Lower leg skin (tissue), 4 donors: ENCODE results near the gene JMJD1C. TPM values are rescaled to one million over a fixed set of nuclear protein-coding genes. Genes with fewer than 3 reads are reported as not detected.

ENCODE experiments used
- DNase-seq, 2 donors: peaks; one replicate each; pipeline ENCODE4 v3.0.0-alpha.2; 2019; ENCODE audit warnings: low spot score in 2 of 2
- H3K4me3 ChIP-seq: fragments of 200-600 bp; sonication (generic); 2 replicates; pipeline ENCODE4 v1.5.1; 2017; ENCODE audit warnings: mild to moderate bottlenecking, low read depth; ENCODE audit not compliant: poor library complexity, severe bottlenecking
- CTCF ChIP-seq, 3 donors: fragments of 450-650 bp; IDR thresholded peaks; one replicate each; pipeline ENCODE4 v1.5.1; 2016; ENCODE audit warnings: antibody characterized with exemption in 3 of 3, mild to moderate bottlenecking in 3 of 3, moderate library complexity in 2 of 3
- POLR2A ChIP-seq, 2 donors: fragments of 450-650 bp; IDR thresholded peaks; one replicate each; pipeline ENCODE4 v1.6.1; 2016 to 2017; ENCODE audit warnings: antibody characterized with exemption in 2 of 2, mild to moderate bottlenecking in 1 of 2, moderate library complexity in 1 of 2
- WGBS, 2 donors: methylation state at CpG; one replicate each; pipeline ENCODE4 v1.1.5; 2018; 5-methylcytosine and 5-hydroxymethylcytosine counted together
- intact Hi-C: fragments of 100-400 bp; cut with DNase I; formaldehyde crosslinking; loops from one replicate; pipeline ENCODE4 v1.15.0; 2023; ENCODE audit warnings: low total_unique reads
- total RNA-seq, 4 donors: library from RNA; depleted of rRNA; stranded (reverse); fragments of >200 nt; gene quantifications; one replicate each; pipeline ENCODE4 v1.1.0, GENCODE V29; 2016

The JMJD1C gene
- total RNA-seq, 4 donors from 2014 or later = 82.0 to 92.5 (median 84.9) TPM

- intact Hi-C loops = no loop called here
- DNase-seq = no peak
- WGBS, 2 donors = 86 to 91% methylated on average over 5 of the region's 5 CpGs
- no peak for TF ChIP-seq CTCF (IDR thresholded peaks at IDR 0.05)
- TF ChIP-seq POLR2A (IDR thresholded peaks at IDR 0.05) = no peak
- H3K4me3 ChIP-seq = no peak overlapping the region
These were observed 40.3 kb downstream of the JMJD1C start for GRCh38 chr10:63425512-63425911.

- DNase-seq = no peak
- TF ChIP-seq POLR2A (IDR thresholded peaks at IDR 0.05) (no peak), CTCF (IDR thresholded peaks at IDR 0.05) (no peak)
- no peak overlapping the region for H3K4me3 ChIP-seq
- WGBS, 2 donors = 97% methylated on average over 3 of the region's 3 CpGs
- intact Hi-C loops = no loop called here
These were observed 41.2 kb downstream of the JMJD1C start for GRCh38 chr10:63424576-63424975.

- WGBS, 2 donors = 53 to 59% methylated on average over 3 of the region's 3 CpGs
- intact Hi-C loops = no loop called here
- no peak overlapping the region for H3K4me3 ChIP-seq
- no peak for TF ChIP-seq CTCF (IDR thresholded peaks at IDR 0.05)
- no peak for TF ChIP-seq POLR2A (IDR thresholded peaks at IDR 0.05)
- no peak for DNase-seq
These were observed 42.3 kb downstream of the JMJD1C start for GRCh38 chr10:63423494-63423893.

GRCh38 chr10:63421591-63421990 lies 44.2 kb downstream of the JMJD1C start:
- DNase-seq = no peak
- TF ChIP-seq CTCF (IDR thresholded peaks at IDR 0.05) (no peak), POLR2A (IDR thresholded peaks at IDR 0.05) (no peak)
- intact Hi-C loops = no loop called here

GRCh38 chr10:63416376-63416775 lies 49.4 kb downstream of the JMJD1C start:
- TF ChIP-seq CTCF (IDR thresholded peaks at IDR 0.05) = no peak
- no peak for TF ChIP-seq POLR2A (IDR thresholded peaks at IDR 0.05)
- WGBS, 2 donors = 50 to 64% methylated on average over 1 of the region's 1 CpG
- intact Hi-C loops = no loop called here
- no peak overlapping the region for H3K4me3 ChIP-seq
- no peak for DNase-seq

More at GRCh38 chr10:63421591-63421990, 44.2 kb downstream of the JMJD1C start:
- H3K4me3 ChIP-seq = no peak overlapping the region

GRCh38 chr10:63415640-63416244 lies 50.0 kb downstream of the JMJD1C start:
- TF ChIP-seq POLR2A (IDR thresholded peaks at IDR 0.05) (no peak), CTCF (IDR thresholded peaks at IDR 0.05) (no peak)
- H3K4me3 ChIP-seq = no peak overlapping the region
- no peak for DNase-seq
- intact Hi-C loops = no loop called here
- 53 to 61% methylated on average over 5 of the region's 5 CpGs for WGBS, 2 donors
